Right forelimb (tissue), 1 donor: Measurements from ENCODE around the gene RELT.

ENCODE experiments used
- DNase-seq: peaks from one replicate; pipeline ENCODE4 v3.0.0-alpha.2; 2018

RELT gene

GRCh38 chr11:73392108-73393010 lies 16.2 kb downstream of the RELT start:
- DNase-seq: no peak

DNA sequence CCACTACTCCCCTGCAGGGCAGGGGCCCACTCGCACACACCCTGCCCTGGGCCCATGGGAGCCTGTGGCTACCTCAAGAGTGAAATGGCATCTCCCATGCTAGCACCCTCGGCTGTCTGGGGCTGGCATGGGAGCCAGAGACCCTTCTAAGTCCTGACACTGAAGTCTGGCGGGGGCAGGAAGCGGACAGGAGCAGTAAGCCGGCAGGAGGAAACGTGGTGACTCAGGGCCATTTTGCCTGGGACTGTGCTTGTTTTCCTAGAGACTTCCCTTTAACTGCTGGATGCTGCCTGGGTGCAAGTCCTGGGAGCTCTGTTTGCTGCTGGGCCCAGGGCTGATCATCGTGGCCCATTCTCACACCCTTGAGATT lies 16.8 kb downstream of the RELT start:
- no peak for DNase-seq

DNA sequence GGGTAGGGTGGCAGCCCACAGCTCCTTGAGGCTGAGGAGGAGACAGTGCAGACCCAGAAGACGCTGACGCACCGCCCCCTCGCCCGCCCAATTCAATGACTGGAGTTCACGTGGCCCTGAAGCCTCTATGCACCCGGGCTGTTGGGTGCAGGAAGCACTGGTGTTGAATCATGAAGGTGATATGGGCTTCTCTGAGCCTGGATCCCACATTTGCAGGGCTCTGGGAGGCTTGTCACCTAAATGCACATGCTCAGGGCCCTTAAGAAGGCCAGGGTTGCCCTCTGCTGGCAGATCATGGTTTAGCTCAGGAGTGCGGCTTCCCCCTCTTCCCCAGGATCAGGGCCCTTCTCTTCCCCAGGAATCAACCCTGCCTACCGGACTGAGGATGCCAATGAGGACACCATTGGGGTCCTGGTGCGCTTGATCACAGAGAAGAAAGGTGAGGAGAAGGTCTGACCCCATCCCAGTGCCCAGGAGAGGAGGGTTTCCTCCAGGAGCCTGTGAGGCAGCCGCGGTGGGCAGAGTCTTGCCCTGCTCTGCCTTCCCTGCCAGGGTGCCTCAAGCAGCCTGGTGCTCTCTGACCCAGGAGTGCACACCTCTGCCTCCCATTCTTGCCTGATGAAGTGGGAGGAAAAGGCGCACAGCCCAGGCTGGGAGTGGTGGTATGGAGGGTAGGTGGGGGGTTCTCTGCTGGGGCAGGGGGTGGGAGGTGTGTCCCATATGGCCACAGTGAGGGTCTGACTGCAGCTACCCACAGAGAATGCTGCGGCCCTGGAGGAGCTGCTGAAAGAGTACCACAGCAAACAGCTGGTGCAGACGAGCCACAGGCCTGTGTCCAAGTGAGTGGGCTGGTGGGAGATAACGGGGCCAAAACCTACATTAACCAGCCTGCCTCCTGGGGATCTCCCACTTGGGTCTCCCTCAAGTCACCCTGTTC lies 17.5 kb downstream of the RELT start:
- DNase-seq: peak; percentile 80

DNA sequence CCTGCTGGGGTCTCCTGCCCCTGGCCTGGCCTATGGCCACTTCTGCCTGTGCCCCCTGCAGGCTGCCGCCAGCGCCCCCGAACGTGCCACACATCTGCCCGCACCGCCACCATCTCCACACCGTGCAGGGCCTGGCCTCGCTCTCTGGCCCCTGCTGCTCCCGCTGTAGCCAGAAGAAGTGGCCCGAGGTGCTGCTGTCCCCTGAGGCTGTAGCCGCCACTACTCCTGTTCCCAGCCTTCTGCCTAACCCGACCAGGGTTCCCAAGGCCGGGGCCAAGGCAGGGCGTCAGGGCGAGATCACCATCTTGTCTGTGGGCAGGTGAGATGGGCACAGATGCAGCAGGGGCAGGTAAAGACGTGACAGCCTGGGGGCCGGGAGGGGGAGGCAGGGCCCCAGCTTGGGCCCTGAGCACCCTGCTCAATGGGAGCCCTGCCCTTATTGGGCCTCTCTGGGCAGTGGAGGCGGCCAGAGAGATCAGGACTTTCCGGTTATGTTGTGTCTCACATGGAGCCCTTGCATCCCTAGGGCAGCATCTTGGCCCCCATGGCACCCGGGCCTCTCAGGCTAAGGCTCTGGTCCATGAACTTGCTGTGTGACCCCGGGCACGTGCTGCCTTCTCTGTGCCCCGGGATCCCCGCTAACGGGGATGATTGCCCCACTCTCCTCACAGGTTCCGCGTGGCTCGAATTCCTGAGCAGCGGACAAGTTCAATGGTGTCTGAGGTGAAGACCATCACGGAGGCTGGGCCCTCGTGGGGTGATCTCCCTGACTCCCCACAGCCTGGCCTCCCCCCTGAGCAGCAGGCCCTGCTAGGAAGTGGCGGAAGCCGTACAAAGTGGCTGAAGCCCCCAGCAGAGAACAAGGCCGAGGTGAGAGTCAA lies 18.5 kb downstream of the RELT start:
- DNase-seq: no peak

DNA sequence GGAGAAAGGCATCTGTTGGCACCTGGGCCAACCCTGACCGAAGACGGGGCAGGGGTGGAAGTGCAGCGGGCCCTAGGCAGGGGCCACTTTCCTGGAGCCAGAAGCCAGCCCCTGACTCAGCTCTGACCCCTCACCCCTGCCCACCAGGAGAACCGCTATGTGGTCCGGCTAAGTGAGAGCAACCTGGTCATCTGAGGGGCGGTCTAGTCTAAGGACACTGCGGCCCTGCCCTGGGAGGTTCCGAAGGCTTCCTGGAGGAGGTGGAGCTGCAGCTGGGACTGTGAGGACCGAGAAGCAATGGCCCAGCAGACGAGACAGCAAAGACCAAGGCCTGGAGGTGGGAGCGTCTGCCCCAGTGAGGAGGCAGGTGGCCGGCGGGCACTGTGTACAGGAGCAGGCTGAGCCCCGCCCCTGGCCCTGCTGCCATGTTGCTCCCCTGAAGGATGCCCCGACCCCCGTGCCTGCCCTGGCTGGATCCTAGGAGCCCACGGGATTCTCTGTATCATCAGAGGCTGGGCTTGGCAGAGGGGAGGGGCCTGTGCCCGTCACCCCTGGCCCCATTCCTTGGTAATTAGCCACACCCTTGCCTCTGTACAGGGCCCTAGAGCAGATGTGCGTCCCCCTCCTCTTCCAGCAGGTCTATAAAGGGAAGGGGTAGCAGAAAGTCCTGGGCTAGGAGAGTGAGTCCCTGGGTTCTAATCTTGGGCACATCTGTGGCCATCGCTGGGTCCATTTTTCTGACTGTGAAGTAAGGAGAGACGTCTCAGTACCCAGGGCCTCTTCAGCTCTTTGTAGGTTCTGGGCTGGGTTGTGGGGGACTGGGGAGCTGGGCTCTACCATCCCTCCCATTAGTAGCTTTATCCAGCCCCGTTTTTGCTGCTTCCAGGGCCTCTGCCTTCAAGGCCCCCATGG lies 19.4 kb downstream of the RELT start:
- no peak for DNase-seq

- DNase-seq: no peak
Measured at GRCh38 chr11:73396251-73396930, 20.2 kb downstream of the RELT start.

DNA sequence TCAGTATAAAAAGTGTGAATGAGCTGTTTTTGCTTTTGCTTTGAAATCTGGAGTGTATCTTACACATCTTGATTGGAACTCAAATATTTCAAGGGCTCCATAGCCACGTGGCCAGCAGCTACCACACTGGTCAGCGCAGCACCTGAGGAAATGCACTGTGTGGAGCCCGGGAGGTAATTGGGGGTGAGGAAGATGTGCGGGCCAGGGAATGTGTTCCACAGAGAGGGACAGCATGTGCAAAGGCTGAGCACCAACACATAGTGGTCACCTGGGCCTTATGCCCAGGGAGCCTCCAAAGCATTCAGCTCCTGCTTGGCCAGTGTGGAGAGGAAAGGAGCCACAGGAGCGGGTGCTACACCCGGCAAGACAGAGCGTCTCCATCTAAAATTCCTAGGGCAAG lies 20.8 kb downstream of the RELT start:
- no peak for DNase-seq

GRCh38 chr11:73397468-73398131 lies 21.4 kb downstream of the RELT start:
- peak; percentile 41 for DNase-seq

DNA sequence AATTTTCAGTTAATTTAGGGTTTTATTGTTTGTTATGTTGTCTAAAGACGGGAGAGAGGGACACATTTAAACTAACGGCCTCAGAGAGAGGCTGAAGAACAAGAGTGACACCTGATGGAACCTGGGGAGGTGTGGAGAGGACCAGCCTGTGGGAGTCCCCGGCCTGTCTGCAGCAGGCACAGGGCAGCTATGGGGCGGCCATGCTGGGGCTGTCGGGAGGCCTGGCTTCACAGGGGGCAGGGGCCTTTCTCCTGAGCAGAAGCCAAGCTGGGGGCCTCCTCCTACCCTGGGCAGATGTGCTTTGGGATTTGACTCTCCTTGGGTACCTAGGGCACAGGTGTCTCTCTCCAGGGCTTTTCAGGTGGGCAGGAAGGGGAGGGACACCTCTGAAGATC lies 21.9 kb downstream of the RELT start:
- no peak for DNase-seq

DNA sequence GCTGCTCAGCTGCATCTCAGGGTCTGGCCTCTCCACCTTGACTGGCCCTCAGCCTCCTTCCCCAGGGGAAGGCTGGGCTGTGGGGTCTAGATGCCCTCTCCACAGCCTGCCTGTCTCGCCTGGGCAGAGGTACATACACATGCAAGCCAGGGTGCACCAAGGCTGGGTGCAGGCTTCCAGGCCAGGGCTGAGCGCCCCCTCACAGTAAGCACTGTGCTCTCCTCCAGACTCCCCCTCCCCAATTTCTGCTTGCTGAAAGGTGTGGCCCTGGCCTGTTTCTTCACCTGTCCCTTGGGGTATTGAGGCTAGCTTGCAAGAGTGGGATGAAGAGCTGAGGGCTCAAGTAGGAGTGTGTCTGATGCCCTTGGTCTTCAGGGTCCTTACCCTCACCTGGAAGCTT lies 22.5 kb downstream of the RELT start:
- DNase-seq: no peak

DNA sequence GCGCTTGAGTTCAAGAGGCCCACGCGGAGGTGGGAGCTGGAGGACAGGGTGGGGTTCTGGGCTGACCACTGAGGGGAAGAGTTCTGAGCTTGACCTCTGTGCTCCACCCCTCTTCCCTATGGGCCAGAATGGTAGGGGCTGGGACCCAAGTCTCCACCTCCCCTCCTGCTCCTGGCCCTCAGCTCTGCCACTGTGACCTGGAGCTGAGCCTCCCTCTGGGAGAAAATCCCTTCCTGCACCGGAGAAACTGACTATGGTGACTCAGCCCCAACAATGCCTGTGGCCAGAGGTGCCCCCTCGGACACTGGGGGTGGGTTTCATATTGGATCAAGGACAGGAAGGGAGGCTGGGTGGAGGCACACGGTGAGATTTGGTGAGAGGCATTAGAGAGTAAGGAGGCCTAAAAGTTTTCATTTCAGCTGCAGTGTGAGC lies 23.0 kb downstream of the RELT start:
- DNase-seq: no peak

GRCh38 chr11:73399636-73400035 lies 23.4 kb downstream of the RELT start:
- no peak for DNase-seq

DNA sequence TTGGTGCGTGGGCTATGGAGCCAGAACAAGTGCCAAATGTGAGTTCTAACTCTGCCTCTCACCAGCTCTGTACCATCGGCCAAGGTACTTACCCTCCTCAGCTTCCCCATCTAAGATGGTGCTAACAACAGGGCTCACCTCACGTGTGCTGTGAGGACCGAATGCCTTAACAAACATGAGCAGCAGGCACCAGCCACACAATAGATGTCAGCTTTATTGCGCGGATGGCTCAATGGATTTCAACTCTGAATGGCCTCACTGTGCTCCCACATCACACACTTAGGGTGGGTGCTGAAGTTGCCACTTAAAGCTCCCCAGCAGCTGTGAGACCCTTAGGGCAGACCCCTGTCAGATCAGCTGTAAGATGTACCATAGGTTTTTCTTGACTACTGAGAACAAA lies 24.1 kb downstream of the RELT start:
- no peak for DNase-seq

DNA sequence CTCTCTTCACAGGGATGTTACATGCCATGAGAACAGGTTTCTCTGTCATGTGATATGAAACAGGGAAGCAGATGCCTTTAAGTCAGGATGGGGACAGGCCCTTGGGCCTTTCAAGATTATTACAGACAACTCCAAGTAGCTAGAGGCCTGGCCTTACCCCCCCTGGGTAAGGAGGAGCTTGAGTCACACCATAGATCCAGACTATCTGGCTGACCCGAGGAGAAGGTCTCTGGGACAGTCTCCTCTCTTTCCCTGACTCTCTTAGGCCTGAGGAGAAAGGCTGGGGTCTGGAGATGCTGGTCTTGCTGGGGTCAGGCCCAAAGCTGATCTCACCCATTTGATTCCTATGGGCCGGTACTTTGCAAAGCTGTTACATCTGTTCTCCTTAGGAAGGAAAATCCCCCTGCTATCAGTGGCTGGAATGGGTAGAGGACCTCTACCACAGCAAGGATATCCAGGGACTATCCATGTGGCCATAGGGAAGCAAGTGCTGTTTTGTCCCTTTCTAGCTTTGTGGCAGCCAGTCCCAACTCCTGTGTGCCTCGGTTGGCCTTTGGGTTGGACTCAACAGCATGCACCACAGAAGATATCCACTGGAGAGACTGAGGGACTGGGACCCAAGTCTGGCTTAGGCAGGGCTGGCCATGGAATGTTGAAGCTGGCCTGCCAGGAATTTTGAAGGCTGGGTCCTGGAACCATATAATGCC lies 25.2 kb downstream of the RELT start:
- DNase-seq: no peak

DNA sequence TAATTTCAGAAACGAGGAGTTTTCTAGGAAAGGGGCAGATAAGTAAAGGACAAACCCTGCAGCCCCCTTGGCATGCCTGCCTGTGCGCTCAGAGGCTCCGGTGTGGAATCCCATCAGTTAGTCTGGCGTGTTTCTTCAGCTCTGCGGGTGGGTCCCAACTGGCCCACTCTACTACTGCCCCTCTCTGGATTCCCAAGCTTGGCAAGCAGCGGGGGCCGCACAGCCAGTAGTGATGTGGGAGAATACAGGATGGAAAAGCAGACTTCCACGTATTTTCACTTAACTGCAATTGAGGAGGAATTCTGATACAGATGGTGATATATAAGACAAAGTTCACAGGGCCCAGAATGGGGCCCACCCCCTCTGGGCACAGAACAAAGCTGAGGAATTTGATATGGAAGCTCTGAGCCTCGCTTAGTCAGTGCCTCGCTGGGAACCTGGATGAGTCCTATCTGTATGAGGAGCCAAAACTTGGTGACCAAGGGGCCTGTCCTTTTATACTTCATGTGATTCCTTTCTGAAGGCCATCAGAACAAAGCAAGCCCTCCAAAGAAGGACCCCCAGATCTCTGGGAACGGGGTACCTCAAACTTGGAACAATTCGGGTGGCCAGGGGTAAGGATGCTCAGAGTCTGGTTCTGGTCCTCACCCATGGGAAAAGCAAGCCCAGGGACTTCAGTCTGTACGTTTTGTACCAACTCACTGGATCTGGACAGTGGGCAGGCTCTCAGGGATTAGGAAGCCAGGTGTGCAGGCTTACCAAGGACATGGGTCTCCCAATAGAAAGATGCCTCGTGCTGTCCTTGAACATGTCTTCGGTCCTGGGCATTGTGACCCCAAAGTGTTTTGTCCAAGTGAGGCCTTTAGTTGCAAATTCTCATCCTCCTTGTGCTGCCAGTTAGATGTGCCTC lies 26.0 kb downstream of the RELT start:
- no peak for DNase-seq

DNA sequence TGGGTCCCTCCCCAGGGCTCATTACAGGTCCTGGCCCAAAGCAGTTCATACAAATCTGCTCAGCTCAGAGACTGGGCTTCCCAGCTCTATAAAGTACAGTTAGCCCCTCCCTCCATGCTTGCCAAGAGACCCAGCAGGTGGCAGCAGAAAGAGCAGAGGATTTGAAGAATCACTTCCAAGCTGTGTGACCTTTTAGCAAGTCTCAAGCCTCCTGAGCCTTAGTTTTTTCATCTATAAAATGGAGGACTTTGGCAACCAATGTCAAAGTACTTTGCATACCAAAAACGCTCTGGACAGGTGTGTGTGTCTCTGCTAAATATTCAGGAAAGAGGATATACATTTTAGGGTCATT lies 26.6 kb downstream of the RELT start:
- DNase-seq: no peak

DNA sequence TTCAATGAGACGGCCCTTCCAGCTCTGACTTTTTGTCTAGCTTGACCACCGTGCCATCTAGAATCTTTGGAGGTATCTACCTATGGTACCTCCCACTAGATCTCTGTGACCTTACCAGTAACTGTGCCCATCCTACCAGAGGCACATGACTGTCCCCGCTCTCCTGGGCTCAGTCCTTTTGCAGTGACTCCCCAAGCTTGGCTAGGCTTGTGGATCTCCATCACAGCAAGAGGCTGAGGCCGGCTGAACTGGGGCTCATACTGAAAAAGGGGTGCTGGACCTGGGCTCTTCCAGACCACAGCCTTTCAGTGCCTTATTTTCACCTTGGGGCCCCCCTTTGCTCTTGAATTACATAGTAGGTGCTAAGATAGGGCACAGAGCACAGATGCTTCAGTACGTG lies 27.3 kb downstream of the RELT start:
- DNase-seq: no peak

DNA sequence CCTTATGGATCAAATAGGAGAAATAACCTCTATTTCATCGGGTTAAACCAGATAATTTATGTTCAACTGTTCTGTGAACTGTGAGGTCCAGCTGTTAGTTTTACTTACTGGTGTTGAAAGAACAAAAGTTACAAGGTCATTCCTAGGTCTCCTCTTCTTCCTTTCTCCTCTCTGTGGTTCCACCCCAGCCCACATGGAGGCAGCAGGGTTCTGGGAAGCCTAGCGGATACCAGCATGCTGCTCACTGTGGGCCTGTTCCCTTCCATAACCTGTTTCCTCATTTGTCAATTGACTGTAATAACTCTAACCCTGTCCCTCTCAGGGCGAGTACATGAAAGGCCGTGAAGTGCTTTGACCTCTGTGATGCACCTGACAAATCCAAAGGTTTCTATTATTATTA lies 27.8 kb downstream of the RELT start:
- DNase-seq: no peak
